ENCODE results near the gene MEGF8.

GRCh38 chr19:42326969-42327368 lies 1.5 kb downstream of the MEGF8 start:
- TF ChIP-seq CTCF (conservative IDR thresholded peaks at IDR 0.05; ENCODE audit: low read depth, low read length) (no peak), EZH2 (IDR thresholded peaks at IDR 0.05; ENCODE audit: low read length, unreplicated experiment) (no peak), EZH2phosphoT487 (IDR thresholded peaks at IDR 0.05; ENCODE audit: borderline replicate concordance, low read length) (no peak)
